Measurements from ENCODE around the gene SCYGR1. TPM values are rescaled to one million over a fixed set of nuclear protein-coding genes. Genes with fewer than 3 reads are reported as not detected.

SCYGR1 gene
- polyA plus RNA-seq, 1 donor from 2014 or later = not detected

DNA sequence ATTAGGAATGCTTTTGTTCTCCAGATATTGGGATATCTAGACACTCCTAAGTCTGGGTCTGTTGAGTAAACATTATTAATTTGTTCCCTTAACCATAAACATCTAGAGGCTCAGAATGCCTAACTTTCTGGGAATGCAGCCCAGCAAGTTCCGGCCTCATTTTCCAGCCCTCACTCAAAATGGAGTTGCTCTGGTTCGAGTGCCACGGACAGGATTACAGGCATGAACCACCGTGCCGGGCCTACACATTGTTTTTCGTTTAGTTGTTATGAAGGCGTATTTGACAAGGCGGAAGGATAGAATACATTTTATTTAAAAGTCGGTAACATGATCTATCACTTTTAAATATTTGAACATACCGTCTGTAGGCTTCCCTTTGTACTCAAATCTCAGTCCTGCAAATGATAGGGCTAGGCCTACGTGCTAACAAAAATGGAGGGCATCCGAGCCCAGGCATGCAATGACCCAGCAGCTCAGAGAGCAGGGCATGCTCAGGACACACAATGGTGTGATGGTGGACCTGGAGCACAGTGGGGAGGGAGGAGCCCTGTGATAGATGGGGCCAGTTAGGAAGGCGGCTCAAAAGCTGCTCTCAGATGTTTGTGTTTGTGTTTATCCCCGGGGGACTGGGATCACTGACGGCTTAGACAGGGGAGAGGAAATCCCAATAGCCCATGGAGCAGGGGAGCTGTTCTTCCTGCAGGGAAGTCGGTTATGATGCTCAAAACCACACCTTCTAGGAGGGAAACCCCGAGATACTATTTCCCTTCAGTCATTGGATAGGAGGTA is 2.9 kb upstream of the SCYGR1 start:
- H2AFZ ChIP-seq (ENCODE audit: low read depth, low read length) = no peak overlapping the region
- TF ChIP-seq TAF1 (IDR thresholded peaks at IDR 0.05; ENCODE audit: low read depth) = no peak
- TF ChIP-seq, protein P1, sequence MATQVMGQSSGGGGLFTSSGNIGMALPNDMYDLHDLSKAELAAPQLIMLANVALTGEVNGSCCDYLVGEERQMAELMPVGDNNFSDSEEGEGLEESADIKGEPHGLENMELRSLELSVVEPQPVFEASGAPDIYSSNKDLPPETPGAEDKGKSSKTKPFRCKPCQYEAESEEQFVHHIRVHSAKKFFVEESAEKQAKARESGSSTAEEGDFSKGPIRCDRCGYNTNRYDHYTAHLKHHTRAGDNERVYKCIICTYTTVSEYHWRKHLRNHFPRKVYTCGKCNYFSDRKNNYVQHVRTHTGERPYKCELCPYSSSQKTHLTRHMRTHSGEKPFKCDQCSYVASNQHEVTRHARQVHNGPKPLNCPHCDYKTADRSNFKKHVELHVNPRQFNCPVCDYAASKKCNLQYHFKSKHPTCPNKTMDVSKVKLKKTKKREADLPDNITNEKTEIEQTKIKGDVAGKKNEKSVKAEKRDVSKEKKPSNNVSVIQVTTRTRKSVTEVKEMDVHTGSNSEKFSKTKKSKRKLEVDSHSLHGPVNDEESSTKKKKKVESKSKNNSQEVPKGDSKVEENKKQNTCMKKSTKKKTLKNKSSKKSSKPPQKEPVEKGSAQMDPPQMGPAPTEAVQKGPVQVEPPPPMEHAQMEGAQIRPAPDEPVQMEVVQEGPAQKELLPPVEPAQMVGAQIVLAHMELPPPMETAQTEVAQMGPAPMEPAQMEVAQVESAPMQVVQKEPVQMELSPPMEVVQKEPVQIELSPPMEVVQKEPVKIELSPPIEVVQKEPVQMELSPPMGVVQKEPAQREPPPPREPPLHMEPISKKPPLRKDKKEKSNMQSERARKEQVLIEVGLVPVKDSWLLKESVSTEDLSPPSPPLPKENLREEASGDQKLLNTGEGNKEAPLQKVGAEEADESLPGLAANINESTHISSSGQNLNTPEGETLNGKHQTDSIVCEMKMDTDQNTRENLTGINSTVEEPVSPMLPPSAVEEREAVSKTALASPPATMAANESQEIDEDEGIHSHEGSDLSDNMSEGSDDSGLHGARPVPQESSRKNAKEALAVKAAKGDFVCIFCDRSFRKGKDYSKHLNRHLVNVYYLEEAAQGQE (IDR thresholded peaks at IDR 0.05; ENCODE audit: borderline replicate concordance) = no peak
- TF ChIP-seq EP300 (conservative IDR thresholded peaks at IDR 0.05; ENCODE audit: poor library complexity, severe bottlenecking) = no peak
- no peak for TF ChIP-seq POLR2AphosphoS5 (IDR thresholded peaks at IDR 0.05)
- TF ChIP-seq SMC3 (conservative IDR thresholded peaks at IDR 0.05; ENCODE audit: poor library complexity) = no peak
- no peak for TF ChIP-seq EZH2 (IDR thresholded peaks at IDR 0.05; ENCODE audit: borderline replicate concordance, insufficient read depth, low read length, poor library complexity, severe bottlenecking)

DNA sequence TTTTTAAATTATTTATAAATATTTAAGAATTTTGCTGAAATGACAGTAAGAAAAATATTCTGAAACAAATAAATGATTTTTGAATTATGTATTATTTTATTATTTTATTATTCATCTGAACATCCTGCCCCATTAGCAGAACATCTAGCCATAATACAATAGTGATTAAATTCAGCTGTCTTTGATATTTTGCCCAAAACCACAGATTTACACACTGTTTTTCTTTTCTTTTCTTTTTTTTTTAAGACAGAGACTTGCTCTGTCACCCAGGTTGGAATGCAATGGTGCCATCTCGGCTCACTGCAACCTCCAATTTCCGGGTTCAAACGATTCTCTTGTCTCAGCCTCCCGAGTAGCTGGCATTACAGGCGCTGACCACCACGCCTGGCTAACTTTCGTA is 1.9 kb upstream of the SCYGR1 start:
- no peaks in the 10 kb centered on the region for H3K36me3 ChIP-seq (ENCODE audit: insufficient read depth, low read length)
- TF ChIP-seq RAD21 (conservative IDR thresholded peaks at IDR 0.05) = no peak
- TF ChIP-seq SMC3 (conservative IDR thresholded peaks at IDR 0.05; ENCODE audit: poor library complexity) = no peak
- TF ChIP-seq, protein P1 (IDR thresholded peaks at IDR 0.05; ENCODE audit: borderline replicate concordance) = no peak
- no peak for TF ChIP-seq MXI1 (conservative IDR thresholded peaks at IDR 0.05; ENCODE audit: poor library complexity, severe bottlenecking)
- no peak for TF ChIP-seq EZH2 (IDR thresholded peaks at IDR 0.05; ENCODE audit: borderline replicate concordance, insufficient read depth, low read length, poor library complexity, severe bottlenecking)
- TF ChIP-seq POLR2AphosphoS5 (IDR thresholded peaks at IDR 0.05) = no peak
- no peak for TF ChIP-seq EP300 (conservative IDR thresholded peaks at IDR 0.05; ENCODE audit: poor library complexity, severe bottlenecking)
- TF ChIP-seq TAF1 (IDR thresholded peaks at IDR 0.05; ENCODE audit: low read depth) = no peak
- TF ChIP-seq, protein P2, sequence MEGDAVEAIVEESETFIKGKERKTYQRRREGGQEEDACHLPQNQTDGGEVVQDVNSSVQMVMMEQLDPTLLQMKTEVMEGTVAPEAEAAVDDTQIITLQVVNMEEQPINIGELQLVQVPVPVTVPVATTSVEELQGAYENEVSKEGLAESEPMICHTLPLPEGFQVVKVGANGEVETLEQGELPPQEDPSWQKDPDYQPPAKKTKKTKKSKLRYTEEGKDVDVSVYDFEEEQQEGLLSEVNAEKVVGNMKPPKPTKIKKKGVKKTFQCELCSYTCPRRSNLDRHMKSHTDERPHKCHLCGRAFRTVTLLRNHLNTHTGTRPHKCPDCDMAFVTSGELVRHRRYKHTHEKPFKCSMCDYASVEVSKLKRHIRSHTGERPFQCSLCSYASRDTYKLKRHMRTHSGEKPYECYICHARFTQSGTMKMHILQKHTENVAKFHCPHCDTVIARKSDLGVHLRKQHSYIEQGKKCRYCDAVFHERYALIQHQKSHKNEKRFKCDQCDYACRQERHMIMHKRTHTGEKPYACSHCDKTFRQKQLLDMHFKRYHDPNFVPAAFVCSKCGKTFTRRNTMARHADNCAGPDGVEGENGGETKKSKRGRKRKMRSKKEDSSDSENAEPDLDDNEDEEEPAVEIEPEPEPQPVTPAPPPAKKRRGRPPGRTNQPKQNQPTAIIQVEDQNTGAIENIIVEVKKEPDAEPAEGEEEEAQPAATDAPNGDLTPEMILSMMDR (IDR thresholded peaks at IDR 0.05; ENCODE audit: poor library complexity, severe bottlenecking) = no peak
- H3K4me2 ChIP-seq (ENCODE audit: low read length) = no peak overlapping the region
- no peaks in the 10 kb centered on the region for H3F3A ChIP-seq (ENCODE audit: insufficient read depth, low read length, poor library complexity, severe bottlenecking)
- no peak overlapping the region for H2AFZ ChIP-seq (ENCODE audit: low read depth, low read length)
- no peaks in the 10 kb centered on the region for H3K9me2 ChIP-seq (ENCODE audit: insufficient read depth, low read length)
- H3K27ac ChIP-seq (ENCODE audit: low read length) = no peak overlapping the region
- no peaks in the 10 kb centered on the region for H3K27me3 ChIP-seq (ENCODE audit: insufficient read depth, low read depth, low read length)
- no peak overlapping the region for H3K4me3 ChIP-seq (ENCODE audit: low read length)
- no peak overlapping the region for H3K9ac ChIP-seq (ENCODE audit: low read length)
- H4K20me1 ChIP-seq (ENCODE audit: insufficient read depth) = no peaks in the 10 kb centered on the region
- no peaks in the 10 kb centered on the region for H3K79me2 ChIP-seq (replicated peaks; ENCODE audit: insufficient read depth, low read length)
- no peaks in the 10 kb centered on the region for H3K9me3 ChIP-seq (ENCODE audit: low read length)

More for the DNA sequence above, 2.9 kb upstream of the SCYGR1 start:
- H3K4me2 ChIP-seq (ENCODE audit: low read length) = no peak overlapping the region
- H3K27me3 ChIP-seq (ENCODE audit: insufficient read depth, low read depth, low read length) = no peaks in the 10 kb centered on the region
- no peaks in the 10 kb centered on the region for H3K9me3 ChIP-seq (ENCODE audit: low read length)
- no peak overlapping the region for H3K4me3 ChIP-seq (ENCODE audit: low read length)
- H3K27ac ChIP-seq (ENCODE audit: low read length) = no peak overlapping the region
- H4K20me1 ChIP-seq (ENCODE audit: insufficient read depth) = no peaks in the 10 kb centered on the region
- H3K9ac ChIP-seq (ENCODE audit: low read length) = no peak overlapping the region
- no peaks in the 10 kb centered on the region for H3K79me2 ChIP-seq (replicated peaks; ENCODE audit: insufficient read depth, low read length)
- no peaks in the 10 kb centered on the region for H3F3A ChIP-seq (ENCODE audit: insufficient read depth, low read length, poor library complexity, severe bottlenecking)
- no peaks in the 10 kb centered on the region for H3K9me2 ChIP-seq (ENCODE audit: insufficient read depth, low read length)
- H3K36me3 ChIP-seq (ENCODE audit: insufficient read depth, low read length) = no peaks in the 10 kb centered on the region
